Stimulated activated CD8-positive, alpha-beta memory T cell treated with anti-CD3 and anti-CD28 coated beads, Interleukin-12 subunit alpha, Interleukin-12 subunit beta, amount 100 ng/mL, for 1 hour (primary cell): ENCODE results near the gene TNK1.

Experiments used
- DNase-seq: peaks from one replicate; pipeline ENCODE4 v3.0.0-alpha.2; 2020; ENCODE audit warnings: low read depth

TNK1 gene

DNA sequence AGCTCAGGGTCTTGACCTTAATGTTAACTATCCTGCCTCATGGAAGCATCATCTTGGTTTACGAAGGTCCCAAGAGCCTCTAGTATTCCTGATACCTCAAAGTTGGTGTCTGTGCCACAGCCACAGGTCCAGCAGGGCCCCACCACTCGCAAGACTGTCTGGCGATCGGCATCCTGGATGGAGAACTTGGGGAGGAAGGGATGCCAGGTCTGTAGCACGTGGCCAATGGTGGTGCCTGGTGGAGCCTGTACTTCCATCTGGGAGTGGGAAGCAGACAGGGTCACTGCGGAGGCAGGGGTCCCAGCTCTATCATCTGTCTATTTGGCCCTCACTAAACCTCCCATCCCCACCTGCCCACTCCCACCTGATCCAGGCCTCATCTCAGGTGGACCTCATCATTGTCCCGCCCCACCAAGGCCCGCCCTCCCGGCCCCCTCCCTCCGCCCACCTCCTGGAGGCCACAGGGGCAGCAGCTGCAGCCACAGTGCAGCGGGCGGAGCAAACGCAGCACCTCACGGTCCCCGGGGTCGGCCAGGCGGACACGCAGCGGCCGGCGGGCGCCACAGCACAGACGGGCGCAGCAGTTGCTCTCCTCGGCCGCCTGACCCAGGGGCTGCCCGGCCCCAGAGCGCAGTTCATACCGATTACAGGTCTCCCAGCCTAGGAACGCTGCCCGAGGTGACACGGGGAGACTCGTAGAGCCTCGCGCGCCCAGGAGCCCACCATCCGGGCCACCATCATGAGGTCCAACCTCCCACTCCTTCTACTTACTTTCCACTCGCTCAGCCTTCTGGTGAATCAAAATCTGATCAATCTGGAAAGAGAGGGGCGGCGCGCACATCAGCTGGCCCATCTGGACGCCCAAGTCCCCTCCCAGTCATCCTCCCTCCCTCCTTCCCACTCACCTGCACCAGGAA, 12.1 kb downstream of the TNK1 start:
- no peak for DNase-seq

DNA sequence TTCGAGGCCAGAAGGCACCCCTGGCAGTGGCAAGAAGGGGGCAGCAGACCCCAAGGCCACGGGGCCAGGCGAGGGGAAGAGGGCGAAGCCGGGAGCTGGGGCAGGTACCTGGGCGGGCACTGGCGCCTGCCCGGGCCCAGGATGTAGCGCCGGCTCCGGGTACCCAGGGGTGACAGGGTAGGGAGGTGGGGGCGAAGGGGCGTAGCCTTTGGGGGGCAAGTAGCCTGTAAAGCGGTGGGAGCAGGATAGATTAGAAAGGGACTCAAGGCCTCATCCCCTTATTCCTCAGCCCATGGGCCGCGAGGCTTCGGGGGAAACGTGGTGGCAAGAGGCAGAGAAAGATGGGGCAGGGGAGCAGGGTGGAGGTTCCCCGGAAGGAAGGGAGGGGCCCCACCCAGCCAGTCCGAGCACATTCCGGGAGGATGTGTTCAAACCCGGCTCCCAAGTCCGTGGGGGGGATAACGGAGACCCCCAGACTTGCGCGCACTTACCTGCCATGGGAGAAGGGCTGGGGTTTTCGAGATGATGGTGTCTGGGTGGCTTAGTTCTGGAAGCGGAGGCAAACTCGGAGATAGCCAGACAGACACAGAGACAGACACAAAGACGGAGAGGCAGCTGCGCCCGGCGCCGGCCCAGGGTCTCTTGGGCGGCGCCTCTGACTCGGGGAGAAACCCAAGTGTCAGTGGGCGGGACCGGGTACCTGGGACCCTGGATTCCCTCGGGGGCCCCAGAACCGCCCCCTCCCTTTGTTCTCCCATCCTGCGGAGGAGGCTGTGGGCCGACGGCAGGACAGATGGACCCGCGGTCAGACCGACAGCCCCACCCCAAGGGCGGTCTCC, 12.9 kb downstream of the TNK1 start:
- DNase-seq = peak; percentile 54

DNA sequence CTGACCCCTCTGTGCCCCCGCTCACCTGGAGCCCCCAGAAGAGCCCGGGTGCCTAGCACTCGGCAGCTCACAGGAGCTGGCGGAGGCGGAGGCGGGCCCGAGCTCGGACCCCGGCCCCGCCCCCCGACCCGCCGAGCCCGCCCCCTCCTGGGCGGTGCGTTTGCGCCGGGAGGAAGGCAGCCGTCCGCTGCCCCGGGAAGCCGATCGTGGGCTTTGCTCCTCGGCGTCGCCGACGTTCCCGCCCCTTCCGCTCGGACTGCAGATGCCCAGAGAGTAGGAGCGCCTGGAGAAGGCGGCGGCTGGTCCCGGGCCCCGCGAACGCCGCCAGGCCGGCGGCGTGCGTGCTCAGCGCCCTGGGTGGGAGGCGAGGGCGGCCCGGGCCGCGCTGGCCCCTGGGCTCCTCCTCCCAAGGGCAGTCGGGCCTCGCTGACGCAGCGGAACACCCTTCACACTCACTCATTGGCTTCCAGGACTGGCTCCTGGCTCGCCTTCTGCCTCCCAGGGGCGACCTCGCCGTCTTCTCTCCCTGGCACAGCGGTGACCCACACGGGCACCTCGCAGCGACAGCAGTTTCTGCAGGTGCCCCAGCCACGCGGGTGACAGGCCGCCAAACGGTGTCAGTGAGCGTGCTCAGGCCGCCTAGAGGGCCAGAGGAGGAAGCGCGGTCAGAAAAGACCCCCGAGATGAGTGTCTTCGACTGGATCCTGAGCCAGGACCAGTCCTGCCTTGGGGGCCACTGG, 13.7 kb downstream of the TNK1 start, which contains the start of gene PLSCR3:
PLSCR3 (minus strand) TSS at position 74 of the 740 bp plus-strand sequence. CDS start 415 bp downstream, outside the sequence.
- DNase-seq = peak; percentile 58

DNA sequence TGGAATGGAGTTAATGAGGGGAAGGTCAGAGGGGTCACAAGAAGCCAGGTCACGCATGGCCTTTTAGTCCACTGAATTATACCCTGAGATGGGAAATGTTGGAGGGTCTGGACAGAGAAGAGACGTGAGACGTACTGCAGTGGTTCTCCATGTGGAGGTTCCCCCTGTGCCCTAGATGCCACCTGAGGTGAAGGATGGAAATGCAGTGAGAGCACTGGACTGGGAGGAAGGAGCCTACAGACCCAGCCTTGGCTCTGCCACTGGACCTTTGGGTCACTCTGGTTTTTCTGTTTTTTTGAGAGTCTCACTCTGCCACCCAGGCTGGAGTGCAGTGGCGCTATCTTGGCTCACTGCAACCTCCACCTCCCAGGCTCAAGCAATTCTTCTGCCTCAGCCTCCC, 15.3 kb downstream of the TNK1 start:
- no peak for DNase-seq

DNA sequence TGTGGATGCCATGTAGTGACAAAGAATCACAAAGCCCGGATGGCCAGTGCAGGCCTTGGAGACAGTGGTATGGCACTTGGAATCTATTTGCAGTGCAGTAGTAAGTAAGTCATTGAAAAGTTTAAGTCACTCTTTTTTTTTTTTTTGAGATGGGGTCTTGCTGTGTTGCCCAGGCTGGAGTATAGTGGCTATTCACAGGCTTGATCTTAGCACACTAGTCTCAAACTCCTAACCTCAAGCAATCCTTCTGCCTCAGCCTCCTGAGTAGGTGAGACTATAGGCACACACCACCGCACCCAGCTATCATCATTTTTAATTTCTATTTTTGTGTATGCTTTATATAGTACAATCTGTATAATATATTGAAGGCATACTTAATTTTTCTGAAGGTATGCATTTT, 17.7 kb downstream of the TNK1 start:
- DNase-seq = no peak

DNA sequence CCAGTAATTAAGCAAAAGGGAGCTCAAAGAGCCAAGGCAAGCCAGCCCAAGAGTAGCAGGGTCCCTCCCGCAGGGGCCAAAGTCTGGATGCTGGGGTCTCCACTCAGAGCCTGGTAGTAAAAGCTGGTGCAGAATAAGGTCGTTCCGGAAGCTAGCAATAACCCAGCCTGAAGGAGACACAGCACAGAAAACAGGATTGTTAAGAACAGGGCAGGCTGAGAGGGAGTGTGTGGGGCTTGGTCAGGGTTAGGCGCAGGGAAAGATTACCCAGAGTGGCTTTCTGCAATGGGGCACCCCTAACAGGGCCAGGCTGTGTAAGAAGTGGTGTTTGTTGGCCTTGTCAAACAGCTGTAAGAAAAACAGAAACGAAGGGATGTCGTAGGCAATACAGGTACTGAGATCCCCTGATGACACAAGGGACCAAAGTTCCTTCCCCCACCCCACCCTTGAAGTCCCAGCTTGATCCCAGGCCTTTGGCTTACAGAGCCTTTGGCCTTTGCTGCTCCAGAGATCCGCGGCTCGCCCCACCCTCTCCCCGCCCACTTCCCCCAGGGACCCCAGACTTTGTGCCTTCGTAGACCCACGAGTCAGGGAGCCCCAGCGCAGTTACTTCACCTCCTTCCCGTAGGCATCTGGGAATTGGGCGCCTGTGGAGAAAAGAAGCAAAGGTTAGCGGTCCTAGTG, 22.3 kb downstream of the TNK1 start:
- no peak for DNase-seq

DNA sequence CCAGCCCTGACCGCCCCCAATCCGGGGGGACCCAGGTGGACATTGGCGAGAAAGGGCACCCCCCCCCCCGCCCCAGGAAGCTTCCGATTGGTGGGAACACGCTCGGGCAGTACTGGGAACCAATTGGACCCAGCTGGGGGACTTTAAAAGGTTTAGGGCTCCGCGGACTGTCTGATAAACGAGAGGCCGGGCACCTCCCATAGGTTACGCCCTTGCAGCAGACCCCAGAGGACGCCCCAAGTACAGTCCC, 22.8 kb downstream of the TNK1 start:
- no peak for DNase-seq

DNA sequence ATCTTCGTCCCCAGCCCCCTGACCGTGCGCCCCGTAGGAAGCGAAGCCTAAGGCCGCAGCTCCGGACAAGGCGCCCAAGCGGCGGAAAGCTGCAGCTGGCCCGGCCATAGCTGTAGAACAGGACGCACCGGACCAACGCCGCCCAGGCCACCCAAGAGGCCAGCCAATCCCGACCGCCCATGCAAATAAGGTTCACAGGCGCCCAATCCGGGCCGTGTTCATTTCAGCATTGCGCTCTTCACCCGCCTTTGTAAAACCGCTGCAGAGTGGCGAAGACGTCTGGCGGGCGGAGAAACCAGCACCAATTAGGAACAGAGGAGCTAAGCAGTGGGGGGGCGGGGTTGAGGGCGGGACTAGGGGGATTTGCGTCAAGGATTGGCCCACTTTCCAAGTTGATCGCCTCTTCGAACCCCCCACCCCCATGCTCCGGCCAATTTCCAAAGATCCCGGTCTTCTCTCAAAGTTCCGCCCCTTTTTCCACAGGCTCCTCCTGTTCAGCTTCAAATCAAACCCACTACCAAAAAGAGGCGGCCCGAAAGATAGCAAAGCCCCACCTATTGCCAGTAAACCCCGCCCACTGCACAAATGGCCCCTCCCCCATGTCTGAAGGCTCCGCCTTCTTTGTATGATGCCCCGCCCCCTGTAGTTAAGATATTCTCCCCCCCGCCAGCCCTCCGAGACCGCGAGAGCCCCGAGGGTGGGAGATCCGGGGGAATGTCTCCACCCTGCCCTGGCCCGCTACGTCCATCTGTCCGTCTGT, 23.3 kb downstream of the TNK1 start, which contains the start of gene TMEM256:
TMEM256 (minus strand) TSS at position 121 of the 760 bp plus-strand sequence; CDS start at position 108, 13 bp downstream.
- peak; percentile 90 for DNase-seq

DNA sequence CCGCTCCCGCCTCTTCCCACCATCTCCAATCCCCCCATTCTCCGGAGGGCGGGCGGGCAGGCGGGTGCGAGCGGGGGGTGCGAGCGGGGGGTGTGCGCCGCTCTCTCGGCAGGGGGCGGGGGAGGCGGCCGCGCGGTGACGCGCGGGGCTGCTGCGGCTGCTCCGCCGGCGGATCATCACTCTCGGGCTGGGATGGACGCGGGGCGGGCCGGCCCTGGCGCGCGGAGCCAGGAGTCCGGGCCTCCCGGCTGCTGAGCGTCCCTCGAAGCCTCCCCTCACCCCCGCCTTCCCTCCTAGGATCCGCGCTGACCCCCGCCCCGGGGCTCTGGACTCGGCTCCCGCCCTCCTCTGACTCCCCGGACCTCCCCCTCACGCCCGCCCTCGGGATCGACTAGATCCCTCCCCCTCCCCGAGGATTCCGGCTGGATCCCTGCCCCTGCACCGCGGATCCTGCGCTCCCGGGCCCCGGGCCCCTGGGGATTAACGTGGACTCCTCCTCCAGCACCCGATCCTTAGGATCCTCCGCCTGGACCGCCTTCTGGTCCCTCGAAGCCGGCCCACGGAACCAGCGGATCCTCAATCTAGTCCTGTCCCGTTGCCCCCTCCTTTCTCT, 24.0 kb downstream of the TNK1 start:
- no peak for DNase-seq

DNA sequence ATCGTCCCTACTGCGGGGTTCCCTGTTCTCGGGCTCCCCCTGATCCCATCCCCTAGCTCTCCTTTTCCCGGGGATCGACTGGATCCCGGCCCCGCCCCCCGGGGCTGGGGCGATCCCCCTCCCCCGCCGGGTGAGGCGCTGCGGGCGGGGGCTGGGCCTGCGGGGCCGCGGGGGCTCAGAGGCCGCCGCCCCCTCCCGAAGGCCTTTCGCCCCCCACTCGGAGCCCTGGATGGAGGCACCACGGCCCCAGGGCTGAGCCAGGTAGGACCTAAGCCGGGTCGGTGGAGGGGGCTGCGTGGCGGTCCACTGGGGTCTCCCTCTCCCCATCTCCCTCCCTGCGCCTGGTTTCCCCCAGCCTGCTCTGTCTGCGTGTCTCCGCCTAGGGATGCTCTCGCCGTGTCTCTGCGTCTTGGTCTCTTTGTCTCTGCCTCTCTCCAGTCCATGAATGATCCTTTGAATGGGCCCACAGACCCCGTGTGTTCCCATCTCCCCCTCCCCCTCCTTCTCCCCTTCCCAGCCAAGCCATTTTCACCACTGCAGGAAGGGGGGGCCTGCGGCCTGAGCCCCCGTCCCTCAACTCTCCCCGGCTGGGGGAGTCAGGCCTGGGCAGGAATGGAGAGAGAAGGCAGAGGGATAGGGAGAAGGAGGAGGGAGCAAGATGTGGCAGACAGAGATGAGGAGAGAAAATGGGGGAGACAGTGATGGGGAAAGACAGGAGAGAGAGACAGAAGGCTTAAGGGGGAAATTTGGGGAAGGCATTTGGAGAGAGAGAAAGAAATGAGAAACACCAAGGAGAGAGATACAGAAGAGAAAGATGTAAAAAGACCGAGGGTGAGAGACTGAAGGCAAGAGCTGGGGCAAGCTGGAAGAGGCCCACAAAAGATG, 24.7 kb downstream of the TNK1 start:
- DNase-seq = no peak

DNA sequence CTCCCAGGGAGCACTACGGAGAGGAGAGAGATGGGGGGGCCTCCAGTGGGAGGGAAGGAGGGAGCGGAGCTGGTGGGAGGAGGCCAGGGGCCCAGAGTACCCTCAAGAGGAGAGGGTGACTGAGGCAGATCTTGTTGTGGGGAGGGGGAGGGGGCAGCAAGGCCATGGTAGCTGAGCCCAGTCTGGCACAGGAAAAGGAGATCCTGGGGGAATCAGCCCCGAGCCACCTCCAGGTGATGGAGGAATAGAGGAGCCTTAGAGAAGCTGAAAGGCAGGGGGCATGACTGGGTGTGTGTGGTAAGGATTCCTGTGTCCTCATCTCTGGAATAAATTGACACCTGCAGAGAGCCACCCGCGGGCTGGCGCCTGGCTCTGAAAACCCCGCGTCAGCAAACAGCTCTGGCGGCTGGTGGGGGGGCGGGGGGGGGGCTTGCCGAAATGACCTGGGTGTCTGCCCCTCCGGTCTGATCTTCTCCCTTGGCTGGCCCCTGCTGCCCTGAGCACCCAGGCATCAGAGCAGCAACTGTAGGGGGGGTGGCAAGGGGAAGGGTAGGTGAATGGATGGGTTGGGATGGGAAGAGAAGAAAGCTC, 25.4 kb downstream of the TNK1 start:
- DNase-seq = no peak

DNA sequence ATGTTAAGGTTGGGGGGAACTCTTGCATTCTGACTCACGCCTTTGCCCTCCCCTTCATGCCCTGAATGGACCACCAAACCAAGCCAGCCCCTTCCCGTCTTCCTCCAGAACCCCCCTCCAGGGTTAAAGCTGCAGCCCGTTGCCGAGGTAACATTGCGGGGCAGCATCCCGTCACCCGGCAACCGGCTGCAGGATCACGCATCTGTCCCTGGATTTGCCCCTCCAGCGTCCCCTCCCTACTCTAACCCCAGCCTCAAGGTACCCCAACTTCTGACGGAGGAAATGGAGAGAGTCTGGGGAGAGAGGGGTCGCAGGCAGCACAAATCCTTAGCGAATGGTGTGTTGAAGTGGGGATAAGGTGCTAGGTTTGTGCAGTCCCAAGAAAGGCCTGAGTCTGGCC, 26.2 kb downstream of the TNK1 start:
- no peak for DNase-seq

DNA sequence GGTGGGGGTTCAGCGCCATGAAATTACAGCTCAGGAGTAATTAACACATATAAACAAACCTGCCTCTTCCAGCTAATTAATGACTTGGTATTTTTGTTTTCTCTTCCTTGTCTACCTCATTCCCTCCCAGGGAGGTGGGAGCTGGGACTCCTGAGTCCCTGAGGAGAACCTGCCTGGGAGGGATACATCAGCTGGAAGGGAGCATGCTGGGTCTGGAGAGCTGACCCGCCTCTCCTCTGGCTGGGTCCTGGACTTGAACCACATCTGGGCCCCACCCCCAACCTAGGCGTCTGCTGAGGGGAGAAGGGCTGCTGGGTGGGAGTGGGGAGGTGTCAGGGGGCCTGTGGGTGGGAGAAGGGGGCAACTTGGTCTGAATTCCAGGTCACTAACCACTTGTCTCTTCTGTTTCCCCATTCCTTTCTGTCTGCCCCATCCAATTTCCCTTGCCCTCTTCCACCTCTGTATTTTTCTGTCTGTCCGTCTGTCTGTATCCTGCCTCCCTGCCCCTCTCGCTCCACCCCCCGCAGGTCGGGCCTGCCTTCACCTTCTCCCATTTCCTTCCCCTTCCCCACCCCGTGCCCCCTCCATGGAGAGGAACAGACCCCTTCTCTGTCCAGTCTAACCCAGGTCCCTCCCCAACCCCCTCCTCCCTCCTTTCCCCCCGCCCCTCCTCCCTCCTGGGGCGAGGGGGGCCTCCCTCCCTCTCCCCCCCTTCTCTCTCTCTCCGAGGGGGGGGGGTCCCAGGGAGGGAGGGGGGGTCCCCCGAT, 26.8 kb downstream of the TNK1 start, which contains the start of gene NLGN2:
NLGN2 (plus strand) TSS at position 361 of the 767 bp plus-strand sequence. CDS start 411 bp downstream, outside the sequence.
- DNase-seq = no peak

DNA sequence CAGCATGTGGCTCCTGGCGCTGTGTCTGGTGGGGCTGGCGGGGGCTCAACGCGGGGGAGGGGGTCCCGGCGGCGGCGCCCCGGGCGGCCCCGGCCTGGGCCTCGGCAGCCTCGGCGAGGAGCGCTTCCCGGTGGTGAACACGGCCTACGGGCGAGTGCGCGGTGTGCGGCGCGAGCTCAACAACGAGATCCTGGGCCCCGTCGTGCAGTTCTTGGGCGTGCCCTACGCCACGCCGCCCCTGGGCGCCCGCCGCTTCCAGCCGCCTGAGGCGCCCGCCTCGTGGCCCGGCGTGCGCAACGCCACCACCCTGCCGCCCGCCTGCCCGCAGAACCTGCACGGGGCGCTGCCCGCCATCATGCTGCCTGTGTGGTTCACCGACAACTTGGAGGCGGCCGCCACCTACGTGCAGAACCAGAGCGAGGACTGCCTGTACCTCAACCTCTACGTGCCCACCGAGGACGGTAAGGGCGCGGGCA, 27.4 kb downstream of the TNK1 start:
- DNase-seq = no peak

DNA sequence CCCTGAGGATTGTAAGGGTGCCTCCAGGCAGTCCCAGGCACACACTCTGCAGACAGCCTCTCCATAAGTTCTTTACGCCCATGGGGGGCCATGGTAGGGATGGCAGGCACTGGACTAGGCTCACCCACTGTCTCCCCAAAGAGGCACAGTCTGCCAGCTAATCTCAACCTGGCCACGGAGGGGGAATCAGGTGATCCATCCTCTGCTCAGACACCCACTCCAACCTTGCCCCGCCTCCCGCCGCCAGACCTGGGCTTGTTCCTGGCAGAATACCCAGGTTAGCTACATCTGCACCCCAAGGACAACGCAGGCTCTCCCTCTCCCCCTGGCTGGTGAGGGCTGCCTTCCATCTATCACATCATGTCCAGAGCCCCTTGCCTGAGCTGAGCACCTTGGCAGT, 28.0 kb downstream of the TNK1 start:
- DNase-seq = no peak

DNA sequence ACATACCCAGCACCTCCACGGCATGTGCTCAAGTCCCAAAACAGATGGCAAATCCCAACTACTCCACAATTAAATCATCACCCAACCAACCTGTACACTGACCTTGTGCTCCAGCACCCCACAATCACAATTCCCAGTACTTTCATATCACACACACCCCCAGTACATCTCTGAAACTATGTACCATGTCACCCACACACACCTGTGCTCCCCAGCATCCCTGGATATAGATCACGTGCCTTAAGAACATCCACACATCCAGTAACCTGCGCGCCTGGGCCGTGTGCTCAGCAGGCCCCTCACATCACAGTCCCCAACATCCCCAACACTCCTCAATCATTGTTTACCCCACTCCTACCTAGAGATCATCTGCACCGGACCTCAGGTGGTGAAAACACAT, 28.8 kb downstream of the TNK1 start:
- DNase-seq = no peak

DNA sequence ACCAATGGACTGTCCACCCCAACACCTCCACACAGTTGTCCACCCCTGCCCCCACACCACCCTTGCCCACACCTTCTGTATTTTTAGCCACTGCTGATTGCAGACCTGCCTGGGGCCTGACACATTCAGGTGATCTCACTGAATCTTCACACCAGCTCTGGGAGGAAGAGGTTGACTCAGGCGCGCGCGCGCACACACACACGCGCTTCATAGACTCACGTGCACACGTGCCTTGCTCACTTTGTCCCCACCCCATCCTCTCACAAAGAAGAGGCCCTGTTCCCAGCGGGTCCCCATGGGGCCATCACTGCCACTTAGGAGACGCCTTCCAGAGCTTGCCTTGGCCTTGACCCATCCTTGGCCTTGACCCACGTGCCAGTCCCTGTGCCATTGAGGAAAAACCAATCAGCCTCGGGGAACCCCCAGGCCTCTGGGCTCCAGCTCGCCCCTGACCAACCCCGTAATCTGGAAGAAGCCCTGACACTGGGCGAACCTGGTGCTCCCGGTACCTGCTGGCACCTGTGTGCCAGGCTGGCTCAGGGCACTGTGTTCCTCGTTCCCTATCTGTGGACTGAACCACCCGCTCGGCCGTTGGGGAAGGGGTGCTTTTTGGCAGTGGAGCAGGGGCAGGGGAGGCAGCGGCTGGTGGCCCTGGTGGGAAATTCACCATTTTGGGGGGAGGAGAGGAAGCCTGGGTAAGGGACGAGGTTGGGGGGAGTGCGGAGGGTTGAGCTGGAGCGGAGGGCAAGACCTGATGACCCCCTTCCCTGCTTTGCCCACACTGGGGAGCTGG, 29.9 kb downstream of the TNK1 start:
- DNase-seq = no peak
